ENCODE measurements around the gene NPAS2.
A peak's percentile ranks its signal among the peaks of the same experiment; 100 is the strongest.

Gene NPAS2

DNA sequence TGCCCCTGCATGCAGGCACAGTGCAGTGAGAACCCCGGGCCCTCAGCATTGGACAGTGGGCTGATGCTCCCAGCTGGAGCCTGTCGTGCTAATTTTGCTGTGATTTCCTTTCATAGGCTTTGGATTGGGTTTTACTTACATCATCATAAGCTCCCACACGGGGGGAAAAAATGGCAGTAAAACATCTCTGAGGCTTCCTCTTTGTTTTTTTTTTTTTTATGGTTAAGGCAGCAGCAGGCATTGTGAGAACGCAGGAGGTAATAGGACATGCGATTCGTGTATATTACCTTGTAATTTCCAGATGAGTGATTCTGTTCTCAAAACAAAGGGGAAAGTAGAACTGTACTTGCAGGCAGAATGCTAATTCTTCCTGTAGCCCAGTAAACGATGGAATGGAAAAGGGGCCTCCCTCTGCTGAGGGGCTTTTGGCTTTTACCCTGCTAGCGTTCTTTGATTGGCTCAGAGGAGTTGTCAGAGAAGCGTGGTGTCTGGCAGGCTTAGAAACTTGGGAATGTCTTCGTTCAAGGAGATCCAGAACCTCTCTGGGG lies 89.7 kb downstream of the NPAS2 start:
- no peak for DNase-seq (ENCODE audit: low read depth)
- TF ChIP-seq, protein P1, sequence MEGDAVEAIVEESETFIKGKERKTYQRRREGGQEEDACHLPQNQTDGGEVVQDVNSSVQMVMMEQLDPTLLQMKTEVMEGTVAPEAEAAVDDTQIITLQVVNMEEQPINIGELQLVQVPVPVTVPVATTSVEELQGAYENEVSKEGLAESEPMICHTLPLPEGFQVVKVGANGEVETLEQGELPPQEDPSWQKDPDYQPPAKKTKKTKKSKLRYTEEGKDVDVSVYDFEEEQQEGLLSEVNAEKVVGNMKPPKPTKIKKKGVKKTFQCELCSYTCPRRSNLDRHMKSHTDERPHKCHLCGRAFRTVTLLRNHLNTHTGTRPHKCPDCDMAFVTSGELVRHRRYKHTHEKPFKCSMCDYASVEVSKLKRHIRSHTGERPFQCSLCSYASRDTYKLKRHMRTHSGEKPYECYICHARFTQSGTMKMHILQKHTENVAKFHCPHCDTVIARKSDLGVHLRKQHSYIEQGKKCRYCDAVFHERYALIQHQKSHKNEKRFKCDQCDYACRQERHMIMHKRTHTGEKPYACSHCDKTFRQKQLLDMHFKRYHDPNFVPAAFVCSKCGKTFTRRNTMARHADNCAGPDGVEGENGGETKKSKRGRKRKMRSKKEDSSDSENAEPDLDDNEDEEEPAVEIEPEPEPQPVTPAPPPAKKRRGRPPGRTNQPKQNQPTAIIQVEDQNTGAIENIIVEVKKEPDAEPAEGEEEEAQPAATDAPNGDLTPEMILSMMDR (IDR thresholded peaks at IDR 0.05; ENCODE audit: insufficient read depth, low read depth, low read length, missing control alignments) = no peak

DNA sequence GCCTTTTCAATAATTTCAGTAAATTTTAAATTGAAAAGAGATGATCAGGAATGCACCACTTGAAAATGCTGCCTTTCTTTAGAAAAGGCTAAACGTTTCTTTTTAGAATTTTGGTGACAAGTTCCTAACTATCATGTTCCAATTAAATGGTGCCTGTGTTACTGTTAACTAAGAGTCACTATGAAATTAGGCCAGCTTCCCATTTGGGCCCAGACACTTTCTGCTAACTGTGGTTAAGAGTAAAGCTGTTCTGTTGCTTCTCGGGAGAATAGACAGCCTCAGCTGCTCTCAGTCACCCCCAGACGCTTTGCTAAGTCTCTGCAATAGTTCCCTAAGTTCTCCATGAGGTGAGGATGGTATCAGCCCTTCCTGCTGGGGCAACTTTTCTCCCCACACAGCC lies 90.2 kb downstream of the NPAS2 start:
- TF ChIP-seq, protein P1 (IDR thresholded peaks at IDR 0.05; ENCODE audit: insufficient read depth, low read depth, low read length, missing control alignments) = no peak
- no peak overlapping the region for H3K4me3 ChIP-seq (ENCODE audit: low read depth, low read length)
- no peak for DNase-seq (ENCODE audit: low read depth)

More for the DNA sequence above, 89.7 kb downstream of the NPAS2 start:
- H3K4me3 ChIP-seq (ENCODE audit: low read depth, low read length) = no peak overlapping the region

DNA sequence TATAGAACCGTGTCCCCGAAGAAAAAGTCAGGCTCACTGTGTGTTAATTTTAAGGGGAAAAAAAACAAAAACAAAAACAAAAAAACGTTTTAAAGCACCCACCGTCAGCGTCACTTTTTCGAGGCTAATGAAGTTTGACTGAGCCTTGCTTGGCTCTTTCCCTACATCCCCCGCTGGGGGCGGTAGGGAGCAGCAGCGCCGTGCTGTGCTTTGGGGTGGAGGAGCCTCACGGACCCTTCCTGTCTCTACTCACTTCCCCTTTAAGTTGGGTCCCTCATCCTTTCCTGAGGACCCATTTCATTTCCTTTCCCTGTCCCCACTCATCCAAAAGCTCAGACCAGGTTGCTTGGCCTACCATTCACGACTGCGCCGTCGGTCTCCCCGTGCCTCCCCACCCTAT lies 99.4 kb downstream of the NPAS2 start:
- no peak overlapping the region for H3K4me3 ChIP-seq (ENCODE audit: low read depth, low read length)
- TF ChIP-seq, protein P1 (IDR thresholded peaks at IDR 0.05; ENCODE audit: insufficient read depth, low read depth, low read length, missing control alignments) = peak; percentile 66
- DNase-seq (ENCODE audit: low read depth) = no peak

DNA sequence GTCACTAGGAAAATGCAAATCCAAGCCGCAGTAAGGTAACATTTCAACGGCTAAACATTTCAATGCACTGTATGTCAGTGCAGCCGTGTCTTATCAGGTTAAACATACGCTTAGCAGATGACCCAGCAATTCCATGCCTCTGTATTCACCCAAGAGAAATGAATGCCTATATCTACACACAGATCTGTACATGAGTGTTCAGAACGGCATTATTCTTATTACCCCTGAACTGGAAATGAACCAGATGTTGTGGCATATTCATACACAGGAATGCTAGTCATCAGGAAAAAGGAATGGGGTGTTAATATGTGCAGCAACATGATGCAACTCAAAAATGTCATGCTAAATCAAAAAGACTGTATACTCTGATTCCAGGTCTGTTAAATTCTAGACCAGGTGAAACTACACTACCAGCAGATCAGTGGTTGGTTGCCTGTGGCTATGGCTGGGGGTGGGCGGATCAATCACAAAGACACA lies 101.8 kb downstream of the NPAS2 start:
- no peak overlapping the region for H3K4me3 ChIP-seq (ENCODE audit: low read depth, low read length)
- DNase-seq (ENCODE audit: low read depth) = no peak
- TF ChIP-seq, protein P1 (IDR thresholded peaks at IDR 0.05; ENCODE audit: insufficient read depth, low read depth, low read length, missing control alignments) = no peak

DNA sequence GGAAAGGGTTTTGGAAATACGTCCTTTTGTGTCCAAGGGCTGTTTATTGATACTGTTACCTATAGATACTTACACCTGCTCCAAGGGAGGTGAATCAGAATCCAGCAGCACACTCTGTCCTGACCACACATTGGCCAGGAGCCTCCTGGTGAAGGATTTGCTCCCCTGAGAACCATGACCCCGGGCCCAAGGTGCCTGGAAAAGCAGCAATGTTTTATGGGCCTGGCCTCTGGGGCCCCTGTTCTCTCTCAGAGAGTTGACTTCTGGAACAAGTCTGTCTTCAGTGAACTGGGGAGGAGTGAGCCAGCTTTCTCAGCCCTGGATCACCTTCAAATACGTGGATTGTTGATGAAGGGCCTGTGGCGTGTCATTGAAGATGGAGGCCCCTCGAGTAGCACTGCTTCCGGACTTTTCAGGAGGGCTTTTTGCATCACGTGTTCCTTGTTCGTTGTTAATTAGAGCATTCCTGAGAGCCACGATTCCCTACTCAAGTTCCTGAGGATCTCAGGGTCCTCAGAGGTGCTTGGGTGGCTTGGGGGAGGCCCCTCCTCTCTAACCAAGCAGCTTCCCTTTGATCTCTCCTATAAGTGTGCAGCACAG lies 103.6 kb downstream of the NPAS2 start:
- no peak overlapping the region for H3K4me3 ChIP-seq (ENCODE audit: low read depth, low read length)
- TF ChIP-seq, protein P1 (IDR thresholded peaks at IDR 0.05; ENCODE audit: insufficient read depth, low read depth, low read length, missing control alignments) = no peak
- no peak for DNase-seq (ENCODE audit: low read depth)

DNA sequence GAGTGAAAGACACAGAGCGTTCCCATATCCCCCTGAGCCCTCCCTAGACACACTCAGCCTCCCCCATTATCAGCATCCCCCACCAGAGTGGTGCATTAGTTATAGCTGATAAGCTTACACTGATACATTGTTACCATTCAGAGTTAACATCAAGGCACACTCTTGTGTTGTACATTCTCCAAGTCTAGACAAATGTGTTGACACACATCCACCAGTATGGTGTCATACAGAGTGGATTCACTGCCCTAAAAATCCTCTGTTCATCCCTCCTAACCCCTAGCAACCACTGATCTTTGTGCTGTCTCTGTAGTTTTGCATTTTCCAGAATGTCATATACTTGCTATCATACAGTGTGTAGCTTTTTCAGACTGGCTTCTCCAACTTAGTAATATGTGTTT lies 104.2 kb downstream of the NPAS2 start:
- no peak overlapping the region for H3K4me3 ChIP-seq (ENCODE audit: low read depth, low read length)
- no peak for DNase-seq (ENCODE audit: low read depth)
- TF ChIP-seq, protein P1 (IDR thresholded peaks at IDR 0.05; ENCODE audit: insufficient read depth, low read depth, low read length, missing control alignments) = no peak

Data from GM12865 (cell line).